ENCODE measurements around the gene LKAAEAR1. TPM values are rescaled to one million over a fixed set of nuclear protein-coding genes. Genes with fewer than 3 reads are reported as not detected.

Gene LKAAEAR1
- total and polyA plus RNA-seq, 2 of the 13 experiments (the other 11 are each of a cell fraction or from before 2014, with no cell fraction given): not detected

GRCh38 chr20:64101731-64102621 is 17.8 kb upstream of the LKAAEAR1 start (continued):
- TF ChIP-seq, protein P1, sequence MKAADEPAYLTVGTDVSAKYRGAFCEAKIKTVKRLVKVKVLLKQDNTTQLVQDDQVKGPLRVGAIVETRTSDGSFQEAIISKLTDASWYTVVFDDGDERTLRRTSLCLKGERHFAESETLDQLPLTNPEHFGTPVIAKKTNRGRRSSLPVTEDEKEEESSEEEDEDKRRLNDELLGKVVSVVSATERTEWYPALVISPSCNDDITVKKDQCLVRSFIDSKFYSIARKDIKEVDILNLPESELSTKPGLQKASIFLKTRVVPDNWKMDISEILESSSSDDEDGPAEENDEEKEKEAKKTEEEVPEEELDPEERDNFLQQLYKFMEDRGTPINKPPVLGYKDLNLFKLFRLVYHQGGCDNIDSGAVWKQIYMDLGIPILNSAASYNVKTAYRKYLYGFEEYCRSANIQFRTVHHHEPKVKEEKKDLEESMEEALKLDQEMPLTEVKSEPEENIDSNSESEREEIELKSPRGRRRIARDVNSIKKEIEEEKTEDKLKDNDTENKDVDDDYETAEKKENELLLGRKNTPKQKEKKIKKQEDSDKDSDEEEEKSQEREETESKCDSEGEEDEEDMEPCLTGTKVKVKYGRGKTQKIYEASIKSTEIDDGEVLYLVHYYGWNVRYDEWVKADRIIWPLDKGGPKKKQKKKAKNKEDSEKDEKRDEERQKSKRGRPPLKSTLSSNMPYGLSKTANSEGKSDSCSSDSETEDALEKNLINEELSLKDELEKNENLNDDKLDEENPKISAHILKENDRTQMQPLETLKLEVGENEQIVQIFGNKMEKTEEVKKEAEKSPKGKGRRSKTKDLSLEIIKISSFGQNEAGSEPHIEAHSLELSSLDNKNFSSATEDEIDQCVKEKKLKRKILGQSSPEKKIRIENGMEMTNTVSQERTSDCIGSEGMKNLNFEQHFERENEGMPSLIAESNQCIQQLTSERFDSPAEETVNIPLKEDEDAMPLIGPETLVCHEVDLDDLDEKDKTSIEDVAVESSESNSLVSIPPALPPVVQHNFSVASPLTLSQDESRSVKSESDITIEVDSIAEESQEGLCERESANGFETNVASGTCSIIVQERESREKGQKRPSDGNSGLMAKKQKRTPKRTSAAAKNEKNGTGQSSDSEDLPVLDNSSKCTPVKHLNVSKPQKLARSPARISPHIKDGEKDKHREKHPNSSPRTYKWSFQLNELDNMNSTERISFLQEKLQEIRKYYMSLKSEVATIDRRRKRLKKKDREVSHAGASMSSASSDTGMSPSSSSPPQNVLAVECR (CRISPR knock-in tag; IDR thresholded peaks at IDR 0.05; ENCODE audit: borderline replicate concordance): no peak; the same call in 1 of the 2 replicates
- TF ChIP-seq GATAD1 (CRISPR knock-in tag; IDR thresholded peaks at IDR 0.05) (no peak), ZNF30 (CRISPR knock-in tag; IDR thresholded peaks at IDR 0.05) (no peak), GABPA (IDR thresholded peaks at IDR 0.05; ENCODE audit: low read depth, low read length) (no peak), GABPA (CRISPR knock-in tag; IDR thresholded peaks at IDR 0.05; ENCODE audit: low read depth) (no peak), GTF3A (CRISPR knock-in tag; conservative IDR thresholded peaks at IDR 0.05) (no peak), RORA (CRISPR knock-in tag; IDR thresholded peaks at IDR 0.05) (no peak), ZNF720 (CRISPR knock-in tag; IDR thresholded peaks at IDR 0.05) (no peak), TGIF2 (CRISPR knock-in tag; IDR thresholded peaks at IDR 0.05) (no peak), CBFB (CRISPR knock-in tag; IDR thresholded peaks at IDR 0.05) (peak; percentile 62), SPEN (CRISPR knock-in tag; IDR thresholded peaks at IDR 0.05; ENCODE audit: low read depth) (peak; percentile 56), JUNB (CRISPR knock-in tag; IDR thresholded peaks at IDR 0.05; ENCODE audit: borderline replicate concordance) (no peak), U2AF1 (optimal IDR thresholded peaks at IDR 0.05; ENCODE audit: low read depth, low read length) (no peak), HNRNPL (IDR thresholded peaks at IDR 0.05; ENCODE audit: low read depth, low read length) (no peak)
- TF ChIP-seq, protein P2, sequence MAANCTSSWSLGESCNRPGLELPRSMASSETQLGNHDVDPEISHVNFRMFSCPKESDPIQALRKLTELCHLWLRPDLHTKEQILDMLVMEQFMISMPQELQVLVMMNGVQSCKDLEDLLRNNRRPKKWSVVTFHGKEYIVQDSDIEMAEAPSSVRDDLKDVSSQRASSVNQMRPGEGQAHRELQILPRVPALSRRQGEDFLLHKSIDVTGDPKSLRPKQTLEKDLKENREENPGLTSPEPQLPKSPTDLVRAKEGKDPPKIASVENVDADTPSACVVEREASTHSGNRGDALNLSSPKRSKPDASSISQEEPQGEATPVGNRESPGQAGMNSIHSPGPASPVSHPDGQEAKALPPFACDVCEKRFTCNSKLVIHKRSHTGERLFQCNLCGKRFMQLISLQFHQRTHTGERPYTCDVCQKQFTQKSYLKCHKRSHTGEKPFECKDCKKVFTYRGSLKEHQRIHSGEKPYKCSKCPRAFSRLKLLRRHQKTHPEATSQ (CRISPR knock-in tag; IDR thresholded peaks at IDR 0.05; ENCODE audit: borderline replicate concordance): no peak
- TF ChIP-seq, protein P3, sequence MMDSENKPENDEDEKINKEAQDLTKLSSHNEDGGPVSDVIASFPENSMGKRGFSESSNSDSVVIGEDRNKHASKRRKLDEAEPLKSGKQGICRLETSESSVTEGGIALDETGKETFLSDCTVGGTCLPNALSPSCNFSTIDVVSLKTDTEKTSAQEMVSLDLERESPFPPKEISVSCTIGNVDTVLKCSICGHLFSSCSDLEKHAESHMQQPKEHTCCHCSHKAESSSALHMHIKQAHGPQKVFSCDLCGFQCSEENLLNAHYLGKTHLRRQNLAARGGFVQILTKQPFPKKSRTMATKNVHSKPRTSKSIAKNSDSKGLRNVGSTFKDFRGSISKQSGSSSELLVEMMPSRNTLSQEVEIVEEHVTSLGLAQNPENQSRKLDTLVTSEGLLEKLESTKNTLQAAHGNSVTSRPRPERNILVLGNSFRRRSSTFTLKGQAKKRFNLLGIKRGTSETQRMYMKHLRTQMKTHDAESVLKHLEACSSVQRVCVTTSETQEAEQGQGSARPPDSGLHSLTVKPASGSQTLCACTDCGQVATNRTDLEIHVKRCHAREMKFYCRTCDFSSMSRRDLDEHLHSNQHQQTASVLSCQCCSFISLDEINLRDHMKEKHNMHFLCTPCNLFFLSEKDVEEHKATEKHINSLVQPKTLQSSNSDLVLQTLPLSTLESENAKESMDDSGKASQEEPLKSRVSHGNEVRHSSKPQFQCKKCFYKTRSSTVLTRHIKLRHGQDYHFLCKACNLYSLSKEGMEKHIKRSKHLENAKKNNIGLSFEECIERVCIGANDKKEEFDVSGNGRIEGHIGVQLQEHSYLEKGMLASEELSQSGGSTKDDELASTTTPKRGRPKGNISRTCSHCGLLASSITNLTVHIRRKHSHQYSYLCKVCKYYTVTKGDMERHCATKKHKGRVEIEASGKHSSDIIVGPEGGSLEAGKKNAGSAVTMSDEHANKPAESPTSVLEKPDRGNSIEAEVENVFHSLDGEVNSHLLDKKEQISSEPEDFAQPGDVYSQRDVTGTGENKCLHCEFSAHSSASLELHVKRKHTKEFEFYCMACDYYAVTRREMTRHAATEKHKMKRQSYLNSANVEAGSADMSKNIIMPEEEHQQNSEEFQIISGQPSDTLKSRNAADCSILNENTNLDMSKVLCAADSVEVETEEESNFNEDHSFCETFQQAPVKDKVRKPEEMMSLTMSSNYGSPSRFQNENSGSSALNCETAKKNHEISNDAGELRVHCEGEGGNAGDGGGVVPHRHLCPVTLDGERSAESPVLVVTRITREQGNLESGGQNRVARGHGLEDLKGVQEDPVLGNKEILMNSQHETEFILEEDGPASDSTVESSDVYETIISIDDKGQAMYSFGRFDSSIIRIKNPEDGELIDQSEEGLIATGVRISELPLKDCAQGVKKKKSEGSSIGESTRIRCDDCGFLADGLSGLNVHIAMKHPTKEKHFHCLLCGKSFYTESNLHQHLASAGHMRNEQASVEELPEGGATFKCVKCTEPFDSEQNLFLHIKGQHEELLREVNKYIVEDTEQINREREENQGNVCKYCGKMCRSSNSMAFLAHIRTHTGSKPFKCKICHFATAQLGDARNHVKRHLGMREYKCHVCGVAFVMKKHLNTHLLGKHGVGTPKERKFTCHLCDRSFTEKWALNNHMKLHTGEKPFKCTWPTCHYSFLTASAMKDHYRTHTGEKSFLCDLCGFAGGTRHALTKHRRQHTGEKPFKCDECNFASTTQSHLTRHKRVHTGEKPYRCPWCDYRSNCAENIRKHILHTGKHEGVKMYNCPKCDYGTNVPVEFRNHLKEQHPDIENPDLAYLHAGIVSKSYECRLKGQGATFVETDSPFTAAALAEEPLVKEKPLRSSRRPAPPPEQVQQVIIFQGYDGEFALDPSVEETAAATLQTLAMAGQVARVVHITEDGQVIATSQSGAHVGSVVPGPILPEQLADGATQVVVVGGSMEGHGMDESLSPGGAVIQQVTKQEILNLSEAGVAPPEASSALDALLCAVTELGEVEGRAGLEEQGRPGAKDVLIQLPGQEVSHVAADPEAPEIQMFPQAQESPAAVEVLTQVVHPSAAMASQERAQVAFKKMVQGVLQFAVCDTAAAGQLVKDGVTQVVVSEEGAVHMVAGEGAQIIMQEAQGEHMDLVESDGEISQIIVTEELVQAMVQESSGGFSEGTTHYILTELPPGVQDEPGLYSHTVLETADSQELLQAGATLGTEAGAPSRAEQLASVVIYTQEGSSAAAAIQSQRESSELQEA (CRISPR knock-in tag; IDR thresholded peaks at IDR 0.05; ENCODE audit: not compliant biosample characterization): peak; percentile 78

Data from HepG2 (cell line).